CD4-positive, alpha-beta T cell (primary cell): ENCODE measurements around the gene MYCBP2. TPM values are rescaled to one million over a fixed set of nuclear protein-coding genes. Genes with fewer than 3 reads are reported as not detected.

Source experiments
- ATAC-seq: fragments of 200-7000 bp; cut with Tn5 transposase; one replicate; pipeline ENCODE4 v1.10.0; 2022; ENCODE audit warnings: mild to moderate bottlenecking; ENCODE audit not compliant: poor library complexity
- CTCF ChIA-PET: fragments of 350-600 bp; sonication (Branson Sonifier 250); formaldehyde crosslinking; loops from one replicate; lab custom pipeline; 2021; ENCODE audit warnings: antibody characterized with exemption, inconsistent platforms; lab: Charles Lee
- POLR2A ChIA-PET: fragments of 350-600 bp; sonication (Branson Sonifier 250); formaldehyde crosslinking; loops from one replicate; lab custom pipeline; 2021; ENCODE audit warnings: antibody characterized with exemption, inconsistent platforms; lab: Charles Lee
- DNase-seq, 14 experiments: peaks; one replicate each; pipeline ENCODE4 v3.0.0-alpha.2; 2013 to 2020; ENCODE audit warnings: mixed read lengths in 2 of 14
- H3K27ac ChIP-seq, 2 donors: one replicate each; pipeline versions ENCODE4 v1.5.1 to v1.7.0; 2013; ENCODE audit warnings: low read length in 2 of 2, low read depth in 1 of 2, mild to moderate bottlenecking in 1 of 2
- H3K27me3 ChIP-seq, 2 experiments: 1 replicate in 1 of 2; 2 replicates in 1 of 2; pipeline versions ENCODE4 v1.6.1 to v1.7.0; 2013; ENCODE audit warnings: low read length in 2 of 2, control low read depth in 1 of 2, mild to moderate bottlenecking in 1 of 2, moderate library complexity in 1 of 2; ENCODE audit not compliant: insufficient read depth in 2 of 2, control insufficient read depth in 1 of 2
- H3K36me3 ChIP-seq: one replicate; pipeline ENCODE4 v1.6.1; 2013; ENCODE audit warnings: low read length, control low read depth; ENCODE audit not compliant: insufficient read depth
- H3K4me1 ChIP-seq: one replicate; pipeline ENCODE4 v1.6.1; 2013; ENCODE audit warnings: low read length, control low read depth; ENCODE audit not compliant: insufficient read depth
- H3K4me3 ChIP-seq: one replicate; pipeline ENCODE4 v1.5.1; 2013; ENCODE audit warnings: mild to moderate bottlenecking, low read length, moderate library complexity
- H3K9me3 ChIP-seq, 2 experiments: 1 replicate in 1 of 2; 2 replicates in 1 of 2; pipeline versions ENCODE4 v1.6.1 to v1.7.0; 2013; ENCODE audit warnings: low read length in 2 of 2, mild to moderate bottlenecking in 2 of 2, control low read depth in 1 of 2, moderate library complexity in 1 of 2; ENCODE audit not compliant: control insufficient read depth in 1 of 2, insufficient read depth in 1 of 2
- H3K27ac Mint-ChIP-seq: one replicate; pipeline ENCODE4 v1.8.0; 2020; ENCODE audit warnings: mixed read lengths
- H3K27me3 Mint-ChIP-seq: one replicate; pipeline ENCODE4 v1.8.0; 2021; ENCODE audit warnings: mixed read lengths
- H3K36me3 Mint-ChIP-seq: one replicate; pipeline ENCODE4 v1.8.0; 2021; ENCODE audit warnings: low read depth, mixed read lengths
- H3K4me1 Mint-ChIP-seq: one replicate; pipeline ENCODE4 v1.8.0; 2021; ENCODE audit warnings: low read depth, mixed read lengths
- H3K4me3 Mint-ChIP-seq: one replicate; pipeline ENCODE4 v1.8.0; 2020; ENCODE audit warnings: mild to moderate bottlenecking, mixed read lengths
- H3K9me3 Mint-ChIP-seq: one replicate; pipeline ENCODE4 v1.8.0; 2020; ENCODE audit warnings: mixed read lengths
- intact Hi-C, 2 experiments: fragments of 100-400 bp; cut with DNase I in 1 of 2; cut with micrococcal nuclease in 1 of 2; formaldehyde crosslinking; loops; one replicate each; pipeline versions ENCODE4 v1.15.1 to v1.9.0; 2023 to 2025; cut with DNase I, micrococcal nuclease
- total RNA-seq, 174 experiments: library from RNA in 2 of 174; stranded (reverse) in 2 of 174; gene quantifications; one replicate each; pipeline ENCODE4 v1.2.3 and lab custom pipeline; 2021 to 2026
- TF ChIP-seq, protein P1 (sequence below): fragments of 200-600 bp; IDR thresholded peaks from one replicate; pipeline ENCODE4 v1.8.0; 2022; ENCODE audit warnings: antibody characterized with exemption, mild to moderate bottlenecking

MYCBP2 gene
- total RNA-seq, 2 experiments from 2014 or later = 116 to 119 TPM

DNA sequence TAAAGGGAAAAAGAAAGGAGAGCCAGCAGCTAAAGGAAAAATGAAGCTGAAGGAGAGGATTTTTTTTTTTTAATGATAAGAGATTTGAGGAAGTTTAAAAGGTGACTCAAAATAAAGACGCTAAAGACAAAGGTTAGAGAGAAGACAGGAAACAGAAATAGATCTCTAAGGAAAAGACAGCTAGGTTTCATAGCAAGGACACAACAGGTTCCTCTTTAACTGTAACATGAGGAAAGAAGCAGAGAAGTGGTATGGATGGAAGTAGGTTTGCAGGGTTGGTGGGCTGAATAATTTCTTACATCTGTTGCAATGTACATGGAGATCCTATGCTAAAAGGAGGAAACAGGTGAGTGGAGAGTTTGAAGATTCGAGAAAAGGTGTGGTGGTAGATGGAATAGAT, 107.5 kb downstream of the MYCBP2 start:
- TF ChIP-seq, protein P1, sequence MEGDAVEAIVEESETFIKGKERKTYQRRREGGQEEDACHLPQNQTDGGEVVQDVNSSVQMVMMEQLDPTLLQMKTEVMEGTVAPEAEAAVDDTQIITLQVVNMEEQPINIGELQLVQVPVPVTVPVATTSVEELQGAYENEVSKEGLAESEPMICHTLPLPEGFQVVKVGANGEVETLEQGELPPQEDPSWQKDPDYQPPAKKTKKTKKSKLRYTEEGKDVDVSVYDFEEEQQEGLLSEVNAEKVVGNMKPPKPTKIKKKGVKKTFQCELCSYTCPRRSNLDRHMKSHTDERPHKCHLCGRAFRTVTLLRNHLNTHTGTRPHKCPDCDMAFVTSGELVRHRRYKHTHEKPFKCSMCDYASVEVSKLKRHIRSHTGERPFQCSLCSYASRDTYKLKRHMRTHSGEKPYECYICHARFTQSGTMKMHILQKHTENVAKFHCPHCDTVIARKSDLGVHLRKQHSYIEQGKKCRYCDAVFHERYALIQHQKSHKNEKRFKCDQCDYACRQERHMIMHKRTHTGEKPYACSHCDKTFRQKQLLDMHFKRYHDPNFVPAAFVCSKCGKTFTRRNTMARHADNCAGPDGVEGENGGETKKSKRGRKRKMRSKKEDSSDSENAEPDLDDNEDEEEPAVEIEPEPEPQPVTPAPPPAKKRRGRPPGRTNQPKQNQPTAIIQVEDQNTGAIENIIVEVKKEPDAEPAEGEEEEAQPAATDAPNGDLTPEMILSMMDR = no peak
- POLR2A ChIA-PET = no interaction called here
- ATAC-seq (no peak), DNase-seq (no peak)
- no peaks in the 10 kb centered on the region for H3K27me3 ChIP-seq
- Mint-ChIP-seq H3K36me3 (peaks cover 39% of the 10 kb centered on the region), H3K27me3 (no peaks in the 10 kb centered on the region), H3K4me3 (no peak overlapping the region), H3K9me3 (no peaks in the 10 kb centered on the region), H3K4me1 (peaks cover 13% of the 10 kb centered on the region), H3K27ac (no peak overlapping the region)
- H3K4me3 ChIP-seq = no peak overlapping the region
- H3K4me1 ChIP-seq = no peaks in the 10 kb centered on the region
- CTCF ChIA-PET = interaction anchor here (0.5 to 1.0 kb wide), 3 partner anchors 13 to 259 kb away, joined by 3 to 6 read pairs (median 3); no protein-coding TSS in a partner anchor
- H3K27ac ChIP-seq = no peak overlapping the region
- no peaks in the 10 kb centered on the region for H3K9me3 ChIP-seq
- intact Hi-C loops = no loop called here
- H3K36me3 ChIP-seq = peaks cover 63% of the 10 kb centered on the region

DNA sequence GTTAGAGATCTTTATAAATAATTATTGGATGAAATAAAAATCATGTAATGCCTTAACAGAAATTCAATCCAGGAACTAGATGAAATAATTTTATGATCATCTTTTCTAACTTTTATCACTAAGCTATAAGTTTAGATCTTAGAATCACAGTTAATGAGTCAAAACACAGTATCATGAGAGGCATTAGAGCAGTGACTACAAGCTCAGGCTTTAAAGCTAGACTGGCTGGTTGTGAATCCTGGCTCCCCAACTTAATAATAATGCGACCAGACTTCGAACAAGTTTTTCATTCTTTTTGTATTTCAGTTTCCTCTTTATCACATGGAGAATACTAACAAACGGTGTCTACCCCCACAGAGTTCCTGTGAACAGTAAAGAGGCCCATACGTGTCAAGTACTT, 108.6 kb downstream of the MYCBP2 start:
- Histone ChIP-seq H3K27ac (no peak overlapping the region), H3K36me3 (peaks cover 66% of the 10 kb centered on the region), H3K9me3 (no peaks in the 10 kb centered on the region), H3K27me3 (no peaks in the 10 kb centered on the region), H3K4me3 (no peak overlapping the region), H3K4me1 (no peaks in the 10 kb centered on the region)
- DNase-seq (no peak), ATAC-seq (no peak)
- Mint-ChIP-seq H3K27me3 (no peaks in the 10 kb centered on the region), H3K36me3 (peaks cover 50% of the 10 kb centered on the region), H3K4me1 (peaks cover 7% of the 10 kb centered on the region), H3K4me3 (no peak overlapping the region), H3K9me3 (no peaks in the 10 kb centered on the region), H3K27ac (no peak overlapping the region)
- ChIA-PET POLR2A (no interaction called here), CTCF (interaction anchor here (0.9 to 1.6 kb wide), 3 partner anchors 14 to 260 kb away, joined by 3 read pairs; no protein-coding TSS in a partner anchor)
- TF ChIP-seq, protein P1 = no peak
- intact Hi-C loops = no loop called here

DNA sequence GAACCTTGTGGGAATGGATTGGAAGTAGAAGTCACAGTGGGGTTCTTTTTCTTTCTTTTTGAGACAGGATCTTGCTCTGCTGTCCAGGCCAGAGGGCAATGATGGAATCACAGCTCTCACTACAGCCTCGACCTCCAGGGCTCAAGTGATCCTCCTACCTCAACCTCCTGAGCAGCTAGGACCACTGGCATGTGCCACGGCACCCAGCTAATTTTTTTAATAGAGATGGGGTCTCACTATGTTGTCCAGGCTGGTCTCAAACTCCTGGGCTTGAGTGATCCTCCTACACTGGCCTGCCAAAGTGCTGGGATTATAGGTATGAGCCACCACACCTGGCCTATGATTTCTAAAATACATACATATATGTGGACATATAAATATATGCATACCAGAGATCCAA, 111.4 kb downstream of the MYCBP2 start:
- POLR2A ChIA-PET = no interaction called here
- no peaks in the 10 kb centered on the region for H3K9me3 ChIP-seq
- H3K36me3 ChIP-seq = peaks cover 69% of the 10 kb centered on the region
- intact Hi-C loops = loop anchor here in 1 of 2 experiments (2.0 kb wide), 1 partner anchor 45 kb away; no protein-coding TSS in a partner anchor
- H3K27me3 Mint-ChIP-seq = no peaks in the 10 kb centered on the region
- CTCF ChIA-PET = no interaction called here
- H3K4me1 ChIP-seq = no peaks in the 10 kb centered on the region
- H3K27ac Mint-ChIP-seq = no peak overlapping the region
- H3K4me1 Mint-ChIP-seq = no peaks in the 10 kb centered on the region
- DNase-seq (no peak), ATAC-seq (no peak)
- no peak overlapping the region for H3K4me3 ChIP-seq
- H3K27me3 ChIP-seq = no peaks in the 10 kb centered on the region
- TF ChIP-seq, protein P1 = no peak
- no peak overlapping the region for H3K27ac ChIP-seq
- no peak overlapping the region for H3K4me3 Mint-ChIP-seq
- H3K9me3 Mint-ChIP-seq = no peaks in the 10 kb centered on the region
- peaks cover 73% of the 10 kb centered on the region for H3K36me3 Mint-ChIP-seq
